ENCODE measurements around the gene HRH3.

- TF ChIP-seq CTCF (IDR thresholded peaks at IDR 0.05 in 4 of 5, conservative IDR thresholded peaks at IDR 0.05 in 1 of 5), result no peak
- no peak for TF ChIP-seq POLR2A (IDR thresholded peaks at IDR 0.05)
Measured at GRCh38 chr20:62175711-62176110, 44.4 kb downstream of the HRH3 start.

All from gastrocnemius medialis (tissue), 4 donors.